GM18868 (cell line): ENCODE results near the gene VAC14.

Experiments
- ATAC-seq: cut with Tn5 transposase; IDR thresholded peaks from one replicate; pipeline ENCODE4 v1.9.1; 2021; ENCODE audit warnings: mild to moderate bottlenecking, moderate library complexity; ENCODE audit not compliant: unreplicated experiment

The VAC14 gene

DNA sequence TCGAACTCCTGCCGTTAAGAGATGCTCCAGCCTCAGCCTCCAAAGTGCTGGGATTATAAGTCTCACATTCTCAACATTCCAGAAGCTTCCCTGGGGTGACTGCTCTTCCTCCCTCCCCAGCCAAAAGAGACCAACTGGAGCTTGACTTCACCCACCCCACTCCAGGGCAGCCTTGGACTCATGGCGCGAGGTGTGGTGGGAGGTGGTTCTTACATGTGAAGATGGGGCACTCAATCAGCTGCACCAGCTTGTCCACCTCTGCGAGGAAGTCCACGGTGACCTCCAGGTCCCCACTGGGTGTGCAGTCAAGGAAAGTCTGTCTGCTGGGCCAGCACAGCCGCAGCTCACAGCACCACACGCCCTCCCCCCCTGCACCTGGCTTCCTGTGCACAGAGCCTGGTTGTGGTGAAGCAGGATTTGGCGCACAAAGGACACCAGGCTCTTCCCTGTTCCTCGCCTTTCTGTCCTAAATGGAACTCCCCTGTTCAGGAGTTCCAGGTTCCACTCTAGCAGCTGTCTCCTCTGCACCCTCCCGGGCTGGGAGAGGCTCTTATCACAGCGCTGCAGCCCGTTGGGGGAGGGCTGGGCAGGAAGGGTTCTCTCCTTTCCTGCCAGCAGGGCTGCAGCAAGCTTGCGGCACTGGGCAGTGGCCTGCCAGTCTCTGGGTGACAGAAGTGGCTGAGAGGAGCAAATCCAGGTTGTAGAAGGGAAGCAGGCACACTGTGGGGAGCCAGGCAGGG lies 105.5 kb downstream of the VAC14 start:
- no peak for ATAC-seq

DNA sequence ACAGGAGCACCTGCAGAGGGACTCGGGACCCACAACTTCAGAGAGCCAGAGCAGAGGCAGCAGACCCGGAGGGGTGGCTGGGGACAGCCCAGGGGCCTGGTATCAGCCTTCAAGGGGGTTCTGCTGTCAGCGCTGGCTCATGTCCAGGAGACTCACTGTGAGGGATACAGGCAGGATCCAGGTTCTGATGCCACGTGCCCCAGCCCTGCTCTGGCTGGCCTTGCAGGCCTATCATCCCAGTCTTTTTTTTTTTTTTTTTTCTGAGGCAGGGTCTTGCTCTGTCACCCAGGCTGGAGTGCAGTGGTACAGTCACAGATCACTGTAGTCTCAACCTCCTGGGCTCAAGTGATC lies 106.1 kb downstream of the VAC14 start:
- no peak for ATAC-seq

DNA sequence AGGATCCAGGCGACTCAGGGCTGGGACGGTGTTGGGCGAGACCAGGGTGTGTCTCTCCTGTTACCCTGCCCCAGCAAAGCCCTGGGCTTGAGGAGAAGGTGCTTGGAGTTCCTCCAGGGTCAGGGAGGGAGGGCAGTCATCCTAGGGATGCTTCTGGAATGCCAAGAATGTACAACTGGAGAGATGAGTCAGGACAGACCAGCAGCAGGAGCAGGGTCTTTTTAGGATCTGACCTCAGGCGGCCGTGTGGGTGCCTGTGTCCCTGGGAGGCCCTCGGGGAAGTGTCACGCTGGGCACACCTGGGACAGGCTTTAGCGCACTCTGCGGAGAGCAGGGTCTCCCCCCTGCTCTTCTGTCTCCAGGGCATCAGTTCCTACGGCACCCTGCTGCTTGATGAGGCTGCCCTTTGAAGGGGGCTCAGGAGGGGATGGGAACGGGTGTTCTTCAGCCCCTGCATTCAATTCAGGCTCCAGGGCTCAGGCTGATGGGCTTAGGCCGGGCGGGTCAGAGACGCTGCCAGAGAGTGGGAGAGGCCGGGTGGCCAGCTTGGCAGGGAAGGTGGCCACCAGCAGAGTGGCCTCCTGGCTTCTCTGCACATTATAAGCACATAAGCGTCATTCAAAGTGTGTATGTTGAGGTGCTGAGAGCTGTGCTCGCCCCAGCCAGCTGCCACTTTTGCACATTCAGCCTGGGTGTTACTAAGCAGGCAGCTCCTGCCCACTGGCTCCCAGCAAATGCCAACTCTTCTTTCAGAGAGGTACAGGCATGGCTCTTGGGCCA lies 106.7 kb downstream of the VAC14 start:
- no peak for ATAC-seq

DNA sequence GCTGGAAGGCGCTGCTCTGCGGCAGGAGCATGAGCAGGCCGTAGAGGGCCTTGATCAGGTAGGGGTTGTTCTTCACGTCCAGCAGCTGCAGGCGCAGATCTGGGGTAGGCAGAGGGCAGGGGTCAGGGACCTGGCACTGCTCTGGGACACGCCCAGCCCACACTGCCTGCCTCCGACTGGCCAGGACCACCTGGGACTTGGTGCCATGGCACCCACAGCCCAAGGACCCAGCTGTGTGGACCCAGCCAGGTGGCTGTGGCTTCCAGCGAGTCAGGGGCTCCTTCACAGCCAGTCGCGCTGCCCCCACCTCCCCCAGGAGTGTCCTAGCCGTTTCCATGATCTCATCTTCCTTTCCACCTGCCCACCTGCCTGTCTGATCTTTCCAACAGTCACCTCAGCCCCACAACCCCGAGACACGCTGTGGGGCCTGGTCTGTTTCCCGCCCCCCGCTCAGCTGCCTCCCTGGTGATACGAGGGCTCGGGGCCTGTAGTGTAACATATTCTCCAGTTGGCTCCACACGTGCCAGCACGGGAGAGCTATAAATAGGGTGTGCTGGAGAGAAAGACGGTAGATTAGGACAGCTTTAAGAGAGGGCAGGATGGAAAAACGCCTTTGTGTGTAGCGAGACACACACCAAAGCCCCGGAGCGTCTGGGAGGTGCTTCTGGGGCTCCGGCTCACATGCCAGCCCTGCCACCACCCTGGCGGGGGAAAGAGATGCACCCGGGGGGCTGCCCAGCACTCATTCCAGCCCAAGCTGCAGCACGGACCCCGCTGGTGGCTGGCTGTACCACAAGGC lies 107.9 kb downstream of the VAC14 start:
- ATAC-seq, result no peak

DNA sequence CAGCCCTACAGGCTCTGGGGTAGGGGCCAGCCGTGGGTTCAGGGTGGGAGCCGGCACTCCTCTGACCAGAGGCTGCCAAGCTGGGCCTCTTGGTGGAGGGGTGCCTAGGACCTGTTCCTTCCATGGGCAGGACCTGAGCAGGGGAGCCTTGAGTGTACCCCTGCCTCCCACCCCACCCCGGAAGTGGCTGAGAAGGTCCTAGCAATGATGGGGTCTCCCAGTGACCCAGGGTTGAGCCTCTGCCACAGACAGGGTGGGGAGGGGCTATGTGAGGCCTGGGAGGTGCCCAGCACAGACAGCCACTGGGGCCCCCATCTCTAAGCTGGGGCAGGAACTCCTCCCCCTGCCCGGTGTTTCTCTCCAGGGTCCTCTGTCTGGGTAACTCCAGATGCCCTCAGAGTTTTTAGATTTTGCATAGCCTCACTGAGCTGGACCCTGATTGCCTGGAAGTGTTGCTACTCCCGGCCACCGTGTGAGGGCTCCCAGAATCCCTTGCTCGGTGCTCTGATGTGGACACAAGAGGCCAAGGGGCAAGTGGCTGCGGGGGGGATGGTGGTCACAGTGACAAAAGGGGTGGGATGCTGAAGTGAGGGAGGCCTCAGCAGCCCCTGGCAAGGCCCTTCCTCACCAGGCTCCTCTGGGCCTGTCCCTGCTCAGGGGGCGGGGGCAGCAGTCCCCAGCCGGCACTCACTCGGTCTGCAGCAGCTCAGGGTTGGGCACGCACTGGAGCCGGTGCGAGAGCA lies 108.7 kb downstream of the VAC14 start:
- no peak for ATAC-seq

DNA sequence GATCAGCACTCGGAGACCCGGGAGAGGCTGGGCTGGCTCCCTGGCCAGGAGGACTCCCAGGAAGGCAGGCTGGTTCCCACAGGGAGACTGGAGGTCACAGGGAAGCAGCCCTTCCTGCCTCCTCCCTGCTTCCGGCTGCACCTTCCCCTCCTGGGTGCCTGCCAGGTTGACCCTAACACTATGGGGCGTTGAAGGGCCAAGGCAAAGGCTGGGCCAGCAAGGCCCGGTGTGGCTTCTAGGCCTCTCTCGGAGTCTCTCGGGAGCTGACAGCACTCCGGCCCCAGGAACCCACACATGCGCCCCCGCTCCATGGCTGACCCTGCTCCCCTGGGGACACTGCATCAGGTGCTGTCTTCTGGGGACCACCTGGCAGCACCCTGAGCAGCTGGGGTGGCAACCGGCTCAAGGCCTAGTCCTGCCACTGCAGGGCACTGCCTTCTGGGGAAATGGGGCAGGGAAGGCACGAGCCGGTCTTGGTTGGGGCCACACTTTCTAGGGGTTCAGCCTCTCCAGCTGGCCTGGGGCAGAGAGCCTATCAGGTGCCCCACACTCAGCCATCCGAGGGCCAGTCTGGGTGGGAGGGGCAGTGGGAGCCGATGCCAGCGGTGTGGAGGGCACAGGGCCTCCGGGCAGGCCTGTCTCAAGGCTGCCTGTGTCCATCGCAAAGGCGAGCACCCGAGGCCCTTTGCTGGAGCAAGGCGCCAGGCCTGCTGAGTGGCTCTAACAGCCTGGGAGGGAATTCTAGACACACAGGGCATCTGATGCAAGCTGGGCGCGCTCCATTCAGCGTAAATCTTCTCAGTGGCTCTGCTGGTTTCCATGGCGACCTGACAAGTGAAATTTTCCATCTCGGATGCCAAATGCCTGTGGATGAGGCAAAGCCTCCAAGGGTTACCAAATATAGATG lies 109.5 kb downstream of the VAC14 start:
- ATAC-seq, result no peak

DNA sequence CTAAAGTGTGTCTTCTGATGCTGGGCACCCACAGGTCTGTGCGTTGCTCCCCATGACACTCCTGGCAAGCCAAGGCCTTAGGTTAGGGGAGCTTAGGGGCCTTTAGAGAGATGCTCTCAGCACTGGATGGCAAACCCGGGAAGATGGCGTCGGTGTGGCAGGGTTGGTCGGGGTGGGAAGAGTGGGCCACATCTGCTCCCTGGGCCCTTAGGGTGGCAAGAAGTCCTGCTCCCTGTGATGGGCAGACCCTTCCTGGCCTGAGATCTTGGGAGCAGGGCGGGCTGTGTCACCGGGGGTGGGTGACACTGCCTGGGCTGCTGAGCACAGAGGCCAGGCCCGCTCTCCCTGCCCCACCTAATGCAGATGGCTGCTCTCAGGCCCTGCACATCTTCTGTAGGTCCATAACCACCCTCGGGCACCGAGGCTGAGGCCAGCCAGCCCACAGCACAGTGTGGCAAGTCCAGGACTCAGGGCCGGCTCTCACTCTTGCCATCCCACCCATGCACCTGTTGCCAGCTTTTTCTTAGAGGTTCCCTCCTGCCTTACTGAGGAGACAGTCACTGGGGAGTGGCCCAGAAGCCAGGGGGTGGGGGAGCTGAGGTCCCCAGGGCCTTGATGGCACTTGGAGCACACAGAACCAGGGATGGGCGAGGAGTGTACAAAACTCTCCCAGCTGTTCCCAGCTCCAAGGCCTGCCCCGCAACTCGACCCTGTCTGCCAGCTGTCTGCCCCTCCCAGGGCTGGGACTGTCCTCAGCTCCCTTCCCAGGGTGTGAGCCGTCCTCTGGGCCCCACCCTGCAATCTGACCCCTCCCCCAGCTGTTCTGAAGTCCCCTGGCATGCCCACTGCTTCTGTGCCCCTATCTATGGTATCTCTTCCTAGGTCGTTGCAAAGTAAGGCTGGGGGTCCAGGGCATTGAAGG lies 110.7 kb downstream of the VAC14 start:
- no peak for ATAC-seq

DNA sequence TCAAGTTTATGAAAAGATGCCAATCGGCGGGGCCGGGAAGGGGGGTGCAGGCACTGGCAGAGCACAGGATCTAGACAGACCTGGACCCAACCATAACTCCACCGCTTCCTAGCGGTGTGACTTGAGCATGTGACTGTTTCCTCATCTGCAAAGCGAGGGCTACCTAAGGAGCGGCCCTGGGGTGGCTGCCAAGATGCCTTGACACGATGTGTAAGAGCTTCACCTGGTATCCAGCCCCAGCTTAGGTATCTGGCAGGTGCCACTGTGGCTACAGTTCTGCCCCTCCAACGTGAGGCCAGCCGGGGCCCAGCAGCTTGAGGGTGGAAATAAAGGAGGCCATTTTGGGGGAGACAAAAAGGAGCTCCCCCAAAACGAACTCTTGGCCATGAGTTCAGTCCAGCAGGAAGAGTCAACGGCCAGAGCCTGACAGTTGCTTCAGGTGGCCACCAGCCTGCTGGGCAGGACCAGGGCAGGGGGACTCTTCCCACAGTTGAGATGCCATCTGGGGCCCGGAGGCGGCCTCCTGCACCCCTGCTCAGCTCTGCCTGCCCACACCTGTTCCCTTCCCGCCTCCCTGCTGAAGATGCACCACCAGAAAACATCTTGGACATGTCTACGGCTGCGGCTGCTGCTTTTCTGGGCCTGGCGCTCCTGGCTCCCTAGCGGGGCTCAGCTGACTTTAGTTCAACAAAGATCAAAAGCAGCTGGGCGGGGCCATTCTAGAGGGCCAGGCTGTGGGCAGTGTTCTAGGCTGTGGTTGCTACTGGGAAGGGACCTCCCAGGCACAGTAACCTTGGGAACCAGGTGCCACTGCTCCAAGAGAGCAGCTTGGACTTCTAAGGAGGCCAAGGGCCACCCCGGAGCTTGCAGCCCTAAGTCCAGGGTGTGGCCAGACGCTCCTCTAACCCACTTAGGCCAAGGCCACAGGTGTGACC lies 111.7 kb downstream of the VAC14 start:
- ATAC-seq, result no peak

DNA sequence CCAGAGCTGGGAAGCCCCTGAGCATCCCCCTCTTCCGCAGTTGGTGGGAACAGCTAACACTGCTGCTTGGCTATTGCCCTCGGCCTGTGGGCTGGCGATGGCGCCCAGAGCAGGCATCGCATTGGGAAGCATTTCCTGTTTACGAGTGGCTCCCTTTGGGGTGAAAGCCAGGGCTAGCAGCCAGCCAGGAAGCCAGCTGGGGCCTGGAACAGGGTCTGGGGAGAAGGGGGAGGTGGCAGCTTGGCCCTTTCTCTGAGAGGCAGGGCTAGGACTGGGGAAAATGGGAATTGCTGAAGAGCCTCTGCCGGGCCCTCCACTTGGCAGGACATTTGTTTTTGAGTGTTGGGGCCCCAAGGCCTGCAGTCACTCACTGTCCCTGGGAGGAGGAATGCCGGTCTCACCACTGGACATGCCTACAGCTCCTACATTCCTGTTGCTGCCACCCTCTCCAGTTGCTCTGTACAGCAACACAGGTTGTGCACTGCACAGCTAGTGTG lies 112.7 kb downstream of the VAC14 start:
- no peak for ATAC-seq

DNA sequence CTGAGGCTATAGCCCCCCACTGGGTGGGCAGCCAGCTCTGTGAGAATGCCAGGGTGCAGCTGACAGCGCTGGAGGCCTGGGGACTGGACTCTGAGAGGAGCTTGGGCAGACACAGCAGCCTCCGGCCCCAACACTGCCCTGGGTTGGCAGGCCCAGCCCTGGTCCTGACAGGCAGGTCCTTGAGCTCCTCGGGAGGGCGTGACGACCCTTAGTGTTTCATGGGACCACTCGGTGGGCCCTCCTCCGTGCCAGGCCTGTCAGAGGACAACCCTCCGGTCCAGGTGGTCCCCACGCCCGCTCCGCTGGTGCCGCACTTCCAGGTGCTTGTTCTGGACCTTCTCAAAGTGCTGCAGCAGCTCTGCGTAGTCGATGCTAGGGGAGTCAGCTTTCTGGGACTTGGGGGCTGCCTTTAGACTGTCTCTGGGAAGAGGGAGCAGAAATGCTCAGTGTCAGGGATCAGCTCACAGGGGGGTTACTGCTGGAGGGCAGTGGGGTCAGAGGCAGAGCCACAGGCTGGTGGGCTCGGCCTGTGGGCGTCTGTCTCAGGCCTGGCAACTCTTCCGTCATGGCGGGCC lies 113.2 kb downstream of the VAC14 start:
- no peak for ATAC-seq

DNA sequence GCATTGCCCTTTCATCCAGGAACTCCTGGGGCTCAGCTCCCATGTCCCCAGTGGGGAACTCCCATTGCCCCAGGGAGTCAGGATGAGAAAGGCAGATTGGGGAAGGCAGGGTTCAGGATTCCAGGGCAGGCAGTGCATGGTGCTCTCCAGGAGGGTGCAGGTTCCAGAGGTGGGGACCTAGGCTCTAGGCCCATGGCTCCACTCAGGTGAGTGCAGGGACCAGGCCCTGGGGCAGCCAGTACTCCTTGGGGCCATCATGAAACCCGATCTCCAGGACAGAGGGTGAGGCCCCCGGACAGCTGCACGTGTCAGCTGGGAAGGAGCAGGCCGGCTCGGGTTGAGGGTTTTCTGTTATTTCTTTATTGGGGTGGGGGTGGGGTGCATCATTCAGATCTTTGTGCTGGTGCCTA lies 113.9 kb downstream of the VAC14 start:
- ATAC-seq, result no peak

DNA sequence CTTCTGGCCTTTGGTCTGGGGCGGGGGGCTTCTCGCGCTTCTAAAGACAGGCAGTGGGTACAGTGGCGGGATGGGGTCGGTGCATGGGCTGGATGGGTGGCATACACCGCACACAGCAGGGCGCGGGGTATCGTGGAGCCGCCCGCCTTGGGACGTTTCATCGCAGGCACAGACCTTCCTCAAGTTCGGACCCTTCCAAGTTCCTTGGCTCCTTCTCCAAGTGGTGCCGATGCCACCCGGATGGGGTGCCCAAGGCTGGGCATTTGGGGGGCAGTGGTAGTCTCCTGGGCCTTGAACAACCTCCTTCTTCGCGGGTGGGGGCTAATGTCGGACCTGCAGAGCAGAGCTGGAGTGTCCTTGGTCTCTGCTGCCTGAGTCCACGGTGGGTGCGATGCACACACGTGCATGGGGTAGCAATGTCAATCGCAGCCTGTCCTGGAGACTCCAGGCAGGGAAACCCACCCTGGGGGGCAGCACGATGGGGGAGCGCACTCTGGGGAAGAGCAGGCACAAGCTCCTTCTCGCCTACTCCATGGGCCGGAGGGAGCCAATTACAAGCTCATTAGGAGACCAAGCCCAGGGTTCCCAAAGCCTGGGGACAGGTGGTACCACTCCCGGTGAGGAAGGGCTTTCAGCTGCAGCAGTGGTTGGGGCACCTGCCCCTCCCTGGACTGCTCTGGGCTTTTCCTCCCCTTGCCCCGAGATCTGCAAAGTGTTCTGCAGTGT lies 114.4 kb downstream of the VAC14 start:
- no peak for ATAC-seq

DNA sequence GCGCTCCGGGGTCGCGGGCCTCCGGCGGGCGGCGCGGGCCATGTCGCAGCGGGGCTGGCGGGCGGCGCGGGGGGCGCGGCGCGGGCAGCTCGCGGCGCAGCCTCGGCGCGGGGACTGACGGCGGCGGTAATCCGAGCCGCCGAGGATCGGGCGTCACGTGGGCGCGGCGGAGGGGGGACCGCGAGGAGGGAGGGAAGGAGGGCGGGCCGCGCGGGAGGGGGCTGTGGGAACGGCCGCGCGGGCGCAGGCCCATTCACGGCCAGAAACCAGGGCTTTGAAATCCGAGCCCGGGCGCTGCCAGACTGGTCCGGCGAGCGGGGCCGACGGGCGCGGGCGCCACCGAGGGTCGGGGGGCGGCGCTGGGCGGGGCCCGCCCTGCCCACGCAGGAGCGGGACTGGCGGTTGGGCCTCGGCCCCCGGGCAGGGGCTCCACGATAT lies 115.0 kb downstream of the VAC14 start, which contains the start of gene MTSS2:
Gene MTSS2 (minus strand): TSS at position 116 of the 438 bp plus-strand sequence. CDS start 262 bp downstream, outside the sequence.
- no peak for ATAC-seq

DNA sequence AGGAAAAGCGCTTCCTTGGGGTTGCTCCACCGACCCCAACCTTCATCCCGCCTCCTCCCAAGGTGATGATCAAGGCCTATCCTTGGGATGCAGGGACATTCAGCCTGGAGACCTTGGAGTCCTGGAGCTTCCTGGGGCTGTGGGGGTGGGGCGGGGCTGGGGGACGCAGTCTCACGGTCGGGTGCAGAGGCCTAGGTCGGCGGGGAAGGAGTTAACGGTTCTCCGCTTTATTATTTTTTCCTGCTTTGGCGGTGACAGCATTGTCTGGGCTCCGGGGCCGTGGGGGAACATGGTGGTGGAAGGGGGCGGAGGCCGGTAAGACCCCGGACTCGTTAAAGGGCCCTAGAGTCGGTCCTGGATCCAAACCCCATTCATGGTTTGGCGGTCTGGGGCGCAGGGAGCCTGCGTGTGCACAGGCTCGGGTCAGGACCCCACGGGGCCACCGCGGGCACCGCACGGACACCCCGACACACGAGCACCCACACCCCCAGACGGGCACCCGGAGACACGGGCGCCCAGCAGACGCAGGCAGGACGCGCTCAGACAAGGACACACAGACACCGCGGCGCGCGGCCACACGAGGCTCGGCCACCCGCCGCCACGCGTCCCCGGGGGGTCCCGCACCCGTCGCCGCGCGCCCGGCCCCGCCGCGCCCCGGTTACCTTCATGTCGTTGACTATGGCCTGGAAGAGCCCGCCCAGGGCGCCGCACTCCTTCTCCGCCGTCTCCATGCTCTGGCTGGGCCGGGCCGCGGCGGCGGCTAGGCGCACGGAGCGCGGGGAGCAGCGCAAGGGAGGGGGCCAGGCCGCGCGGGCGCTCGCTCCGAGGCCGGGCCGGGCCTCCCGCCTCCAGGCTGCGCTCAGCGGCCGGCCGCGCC lies 115.7 kb downstream of the VAC14 start:
- no peak for ATAC-seq
